ENCODE data around the gene DOCK1.

DNA sequence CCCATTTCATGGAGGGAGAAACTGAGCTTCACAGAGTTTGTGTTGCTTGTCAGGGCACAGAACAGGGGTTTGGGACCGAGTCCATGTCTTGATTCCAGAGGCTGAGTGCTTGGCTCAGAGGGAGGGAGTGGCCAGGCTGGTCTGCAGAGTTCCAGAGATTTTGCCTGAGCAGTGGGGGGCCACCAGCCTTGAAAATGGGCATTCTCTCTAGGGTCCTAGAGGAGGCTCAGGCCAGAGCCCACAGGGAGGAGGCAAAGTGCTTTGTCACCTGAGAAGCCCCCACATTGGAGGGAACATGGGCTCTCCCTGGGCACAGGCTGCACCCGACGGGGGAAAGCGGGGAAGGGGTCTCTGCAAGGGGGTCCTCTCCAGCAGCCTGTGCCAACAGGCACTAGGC lies 51.5 kb downstream of the DOCK1 start:
- TF ChIP-seq EZH2 (IDR thresholded peaks at IDR 0.05; ENCODE audit: insufficient read depth, poor library complexity, severe bottlenecking) (no peak), EZH2phosphoT487 (IDR thresholded peaks at IDR 0.05; ENCODE audit: insufficient read depth, low read depth) (no peak)
